Calu3 (cell line): Measurements from ENCODE around the gene AJAP1. TPM values are rescaled to one million over a fixed set of nuclear protein-coding genes. Genes with fewer than 3 reads are reported as not detected.

Experiments
- BruUV-seq: library from RNA; stranded (reverse); fragments of 400-500 nt; replicated peaks from 2 replicates; lab custom pipeline; 2021; lab: Mats Ljungman, UMichigan
- CTCF ChIA-PET: fragments of 300-600 bp; sonication (Branson Sonifier 250); formaldehyde crosslinking; loops from one replicate; lab custom pipeline; 2022; ENCODE audit warnings: antibody characterized with exemption; lab: Charles Lee
- DNase-seq: peaks from one replicate; pipeline ENCODE4 v3.0.0; 2022
- H3K27ac Mint-ChIP-seq: one replicate; pipeline ENCODE4 v1.8.0; 2022; ENCODE audit warnings: mixed read lengths; ENCODE audit not compliant: unreplicated experiment
- H3K27me3 Mint-ChIP-seq: one replicate; pipeline ENCODE4 v1.8.0; 2022; ENCODE audit warnings: mixed read lengths; ENCODE audit not compliant: unreplicated experiment
- H3K36me3 Mint-ChIP-seq: one replicate; pipeline ENCODE4 v1.8.0; 2022; ENCODE audit warnings: mild to moderate bottlenecking, moderate library complexity, mixed read lengths; ENCODE audit not compliant: insufficient read depth, unreplicated experiment
- H3K4me1 Mint-ChIP-seq: one replicate; pipeline ENCODE4 v1.8.0; 2022; ENCODE audit warnings: mild to moderate bottlenecking, low read depth, mixed read lengths; ENCODE audit not compliant: unreplicated experiment
- H3K4me3 Mint-ChIP-seq: one replicate; pipeline ENCODE4 v1.8.0; 2022; ENCODE audit warnings: mild to moderate bottlenecking, low read depth, moderate library complexity, mixed read lengths; ENCODE audit not compliant: unreplicated experiment
- H3K9me3 Mint-ChIP-seq: one replicate; pipeline ENCODE4 v1.8.0; 2022; ENCODE audit warnings: low read depth, mixed read lengths; ENCODE audit not compliant: unreplicated experiment
- intact Hi-C: fragments of 100-400 bp; cut with micrococcal nuclease; formaldehyde crosslinking; loops from one replicate; pipeline ENCODE4 v1.10.0; 2022; ENCODE audit not compliant: unreplicated experiment
- total RNA-seq: library from RNA; stranded (reverse); gene quantifications from 2 replicates; pipeline ENCODE4 v1.2.3, GENCODE V29; 2022
- TF ChIP-seq, protein P1 (sequence below): fragments of 200-600 bp; IDR thresholded peaks from one replicate; pipeline ENCODE4 v1.8.0; 2022; ENCODE audit warnings: antibody characterized with exemption; ENCODE audit not compliant: unreplicated experiment

Gene AJAP1
- total RNA-seq, 1 experiment from 2014 or later = not detected

DNA sequence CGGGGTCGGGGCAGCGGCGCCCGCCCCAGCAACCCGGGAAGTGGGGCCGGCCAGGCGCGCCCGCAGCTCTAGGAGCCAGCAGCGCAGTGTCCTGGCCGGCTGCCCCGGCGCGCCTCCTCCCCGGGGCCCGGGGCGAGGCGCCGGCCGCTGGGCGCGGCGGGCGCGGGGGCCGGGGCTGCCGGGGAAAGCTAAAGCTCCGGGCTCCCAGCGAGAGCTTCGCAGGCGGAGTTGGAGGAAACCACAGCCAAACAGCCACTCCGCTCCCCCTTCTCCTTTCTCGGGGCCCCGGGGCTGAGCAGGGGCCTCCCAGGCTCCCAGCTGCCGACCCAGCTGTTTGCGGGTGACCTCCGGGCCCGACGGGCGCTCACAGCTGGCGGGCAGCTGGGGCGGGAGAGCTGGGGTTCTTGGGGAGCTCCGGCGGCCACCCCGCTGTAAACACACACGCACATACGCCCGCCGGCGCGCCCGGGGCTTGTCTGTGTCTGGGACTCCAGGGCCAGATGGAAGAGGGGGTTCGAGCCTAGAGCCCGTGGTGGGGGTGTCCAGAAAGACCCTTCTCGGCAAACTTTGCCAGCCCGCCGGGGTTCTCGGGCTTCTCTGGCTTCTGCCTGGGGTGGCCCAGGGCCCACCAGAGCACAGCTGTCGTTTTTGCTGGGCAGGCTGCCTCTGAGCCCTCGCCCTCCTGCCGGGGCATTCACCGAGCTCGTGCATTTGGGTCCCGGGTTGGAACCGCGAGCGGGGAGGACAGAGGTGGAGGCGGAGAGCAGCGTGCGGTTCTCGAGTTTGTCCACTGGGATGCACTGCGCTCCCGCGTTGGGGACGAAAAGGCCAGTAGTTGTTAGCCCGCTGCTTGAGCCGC is 1.5 kb downstream of the AJAP1 start:
- Mint-ChIP-seq H3K27ac (no peak overlapping the region), H3K27me3 (peaks cover 19% of the 10 kb centered on the region), H3K36me3 (no peaks in the 10 kb centered on the region), H3K9me3 (no peaks in the 10 kb centered on the region), H3K4me1 (no peaks in the 10 kb centered on the region), H3K4me3 (no peak overlapping the region)
- CTCF ChIA-PET = no interaction called here
- no TSS peak for BruUV-seq
- peak; percentile 28 for DNase-seq
- intact Hi-C loops = no loop called here
- TF ChIP-seq, protein P1, sequence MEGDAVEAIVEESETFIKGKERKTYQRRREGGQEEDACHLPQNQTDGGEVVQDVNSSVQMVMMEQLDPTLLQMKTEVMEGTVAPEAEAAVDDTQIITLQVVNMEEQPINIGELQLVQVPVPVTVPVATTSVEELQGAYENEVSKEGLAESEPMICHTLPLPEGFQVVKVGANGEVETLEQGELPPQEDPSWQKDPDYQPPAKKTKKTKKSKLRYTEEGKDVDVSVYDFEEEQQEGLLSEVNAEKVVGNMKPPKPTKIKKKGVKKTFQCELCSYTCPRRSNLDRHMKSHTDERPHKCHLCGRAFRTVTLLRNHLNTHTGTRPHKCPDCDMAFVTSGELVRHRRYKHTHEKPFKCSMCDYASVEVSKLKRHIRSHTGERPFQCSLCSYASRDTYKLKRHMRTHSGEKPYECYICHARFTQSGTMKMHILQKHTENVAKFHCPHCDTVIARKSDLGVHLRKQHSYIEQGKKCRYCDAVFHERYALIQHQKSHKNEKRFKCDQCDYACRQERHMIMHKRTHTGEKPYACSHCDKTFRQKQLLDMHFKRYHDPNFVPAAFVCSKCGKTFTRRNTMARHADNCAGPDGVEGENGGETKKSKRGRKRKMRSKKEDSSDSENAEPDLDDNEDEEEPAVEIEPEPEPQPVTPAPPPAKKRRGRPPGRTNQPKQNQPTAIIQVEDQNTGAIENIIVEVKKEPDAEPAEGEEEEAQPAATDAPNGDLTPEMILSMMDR = no peak

- Mint-ChIP-seq H3K36me3 (no peaks in the 10 kb centered on the region), H3K9me3 (no peaks in the 10 kb centered on the region), H3K4me1 (no peaks in the 10 kb centered on the region), H3K27ac (no peak overlapping the region), H3K4me3 (no peak overlapping the region), H3K27me3 (peaks cover 19% of the 10 kb centered on the region)
- CTCF ChIA-PET = no interaction called here
- no TSS peak for BruUV-seq
- DNase-seq = no peak
- TF ChIP-seq, protein P1 = no peak
- intact Hi-C loops = no loop called here
Observed at GRCh38 chr1:4656533-4657140, 2.2 kb downstream of the AJAP1 start.

DNA sequence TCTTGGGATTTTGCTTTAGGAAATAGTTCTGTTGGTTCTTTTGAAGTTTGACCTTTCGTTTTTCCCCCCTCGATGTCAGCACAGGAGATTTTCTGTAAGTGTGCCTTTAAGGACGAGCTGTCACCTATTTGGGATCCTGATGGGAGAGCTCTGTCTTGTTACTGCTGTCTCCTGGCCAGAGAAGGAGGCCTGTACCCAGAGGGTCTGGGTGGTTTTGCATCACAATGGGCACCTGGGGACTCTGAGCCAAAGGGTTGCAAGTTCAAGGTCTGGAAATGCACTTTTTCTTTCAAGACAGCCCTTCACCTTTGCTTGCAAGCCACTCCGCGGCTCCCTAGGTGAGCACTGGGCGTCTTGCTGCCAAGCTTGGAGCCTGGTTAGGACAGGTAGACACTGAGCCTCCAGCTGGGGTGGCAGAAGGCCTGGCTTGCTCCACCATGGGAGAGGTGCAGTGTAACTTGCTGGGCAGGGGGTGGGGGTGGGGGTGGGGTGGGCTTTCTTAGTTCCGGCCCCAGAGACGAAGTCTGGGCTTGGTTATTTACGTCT is 2.9 kb downstream of the AJAP1 start:
- Mint-ChIP-seq H3K27ac (no peak overlapping the region), H3K4me1 (no peaks in the 10 kb centered on the region), H3K4me3 (no peak overlapping the region), H3K27me3 (peaks cover 19% of the 10 kb centered on the region), H3K9me3 (no peaks in the 10 kb centered on the region), H3K36me3 (no peaks in the 10 kb centered on the region)
- no TSS peak for BruUV-seq
- no peak for DNase-seq
- TF ChIP-seq, protein P1 = no peak
- intact Hi-C loops = no loop called here
- CTCF ChIA-PET = no interaction called here

DNA sequence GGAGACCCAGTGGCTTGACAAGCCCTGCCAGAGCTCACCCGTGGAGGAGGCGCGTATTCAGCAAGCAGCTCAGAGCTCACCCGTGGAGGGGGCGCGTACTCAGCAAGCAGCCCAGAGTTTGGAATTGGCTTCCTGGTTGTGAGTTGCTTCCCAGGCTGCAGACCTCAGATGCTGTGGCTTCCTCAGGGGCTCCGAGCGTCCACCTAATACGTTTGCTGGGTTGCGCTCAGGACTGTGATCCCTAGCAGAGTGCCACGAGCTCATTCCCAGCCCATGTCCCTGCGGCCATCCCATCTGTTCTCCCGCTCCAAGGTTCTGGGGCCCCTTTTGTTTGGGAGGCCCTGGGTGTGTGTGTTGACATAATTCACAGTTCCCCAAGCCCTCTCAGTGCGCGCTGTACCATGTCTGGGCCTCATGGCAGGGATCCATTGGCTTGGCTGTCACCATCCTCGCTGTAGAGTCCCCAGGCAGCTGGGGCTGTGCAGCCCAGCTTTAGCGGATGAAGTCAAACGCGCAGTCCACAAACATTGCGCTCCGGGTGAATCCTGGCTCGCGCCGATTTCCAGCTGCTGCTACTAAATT is 3.6 kb downstream of the AJAP1 start:
- H3K27me3 Mint-ChIP-seq = peaks cover 19% of the 10 kb centered on the region

More for the DNA sequence above, 3.6 kb downstream of the AJAP1 start:
- intact Hi-C loops = no loop called here
- no TSS peak for BruUV-seq
- no peaks in the 10 kb centered on the region for H3K9me3 Mint-ChIP-seq
- DNase-seq = no peak
- H3K4me1 Mint-ChIP-seq = no peaks in the 10 kb centered on the region
- no peak overlapping the region for H3K27ac Mint-ChIP-seq
- TF ChIP-seq, protein P1 = no peak
- no peak overlapping the region for H3K4me3 Mint-ChIP-seq
- no peaks in the 10 kb centered on the region for H3K36me3 Mint-ChIP-seq
- CTCF ChIA-PET = no interaction called here
